ENCODE measurements around the gene SPRED2. TPM values are rescaled to one million over a fixed set of nuclear protein-coding genes. Genes with fewer than 3 reads are reported as not detected.
A peak's percentile ranks its signal among the peaks of the same experiment; 100 is the strongest.

SPRED2 gene
- total and polyA plus RNA-seq, 11 donors = 7.0 to 24.4 (median 16.1) TPM

DNA sequence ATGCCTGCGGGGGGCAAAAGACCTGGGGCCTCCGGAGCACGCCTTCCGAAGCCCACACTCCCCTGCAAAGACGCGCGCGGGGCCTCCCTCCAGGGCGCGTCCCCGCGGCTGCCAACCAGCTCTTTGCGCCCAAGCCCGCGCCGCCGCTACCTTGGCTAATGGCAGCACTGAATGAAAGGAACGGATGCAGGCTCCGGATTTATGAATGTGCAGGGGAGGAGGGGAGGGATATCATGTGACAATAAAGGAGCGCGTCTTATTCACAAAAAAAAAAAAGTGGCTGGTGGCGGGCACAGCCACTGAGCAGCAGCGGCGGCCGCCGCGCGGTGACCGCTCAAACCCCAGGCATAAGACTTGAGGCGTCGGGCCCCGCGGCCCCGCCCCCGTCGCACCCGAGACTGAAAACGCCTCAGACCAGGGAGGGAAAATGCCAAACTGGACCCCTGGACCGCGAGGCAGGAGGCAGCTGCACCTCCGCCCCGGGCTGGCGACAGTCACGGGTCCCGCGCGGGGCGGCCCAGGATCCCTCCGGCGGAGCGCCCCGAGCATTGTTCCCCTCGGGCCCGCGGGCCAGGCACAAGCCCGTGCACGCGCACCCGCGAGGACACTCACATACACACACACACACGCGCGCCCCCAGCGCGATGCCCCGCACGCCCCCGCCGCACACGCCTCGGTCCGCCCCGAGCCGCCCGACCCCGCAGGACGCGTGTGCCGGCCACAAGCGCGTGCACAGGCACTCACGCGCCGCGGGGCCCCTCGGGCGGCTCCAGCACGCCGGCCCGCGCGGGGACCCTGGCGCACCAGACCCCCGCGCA, 1.6 kb downstream of the SPRED2 start:
- intact Hi-C loops (cut with DNase I) = loop anchor here in 9 of 10 donors (2.0 to 10.0 kb wide), 12 partner anchors 48 to 776 kb away; partner anchors contain the start of genes ACTR2 (in 1 of the 9) and SERTAD2 (in 1 of the 9)
- H3K36me3 ChIP-seq = no peaks in the 10 kb centered on the region

DNA sequence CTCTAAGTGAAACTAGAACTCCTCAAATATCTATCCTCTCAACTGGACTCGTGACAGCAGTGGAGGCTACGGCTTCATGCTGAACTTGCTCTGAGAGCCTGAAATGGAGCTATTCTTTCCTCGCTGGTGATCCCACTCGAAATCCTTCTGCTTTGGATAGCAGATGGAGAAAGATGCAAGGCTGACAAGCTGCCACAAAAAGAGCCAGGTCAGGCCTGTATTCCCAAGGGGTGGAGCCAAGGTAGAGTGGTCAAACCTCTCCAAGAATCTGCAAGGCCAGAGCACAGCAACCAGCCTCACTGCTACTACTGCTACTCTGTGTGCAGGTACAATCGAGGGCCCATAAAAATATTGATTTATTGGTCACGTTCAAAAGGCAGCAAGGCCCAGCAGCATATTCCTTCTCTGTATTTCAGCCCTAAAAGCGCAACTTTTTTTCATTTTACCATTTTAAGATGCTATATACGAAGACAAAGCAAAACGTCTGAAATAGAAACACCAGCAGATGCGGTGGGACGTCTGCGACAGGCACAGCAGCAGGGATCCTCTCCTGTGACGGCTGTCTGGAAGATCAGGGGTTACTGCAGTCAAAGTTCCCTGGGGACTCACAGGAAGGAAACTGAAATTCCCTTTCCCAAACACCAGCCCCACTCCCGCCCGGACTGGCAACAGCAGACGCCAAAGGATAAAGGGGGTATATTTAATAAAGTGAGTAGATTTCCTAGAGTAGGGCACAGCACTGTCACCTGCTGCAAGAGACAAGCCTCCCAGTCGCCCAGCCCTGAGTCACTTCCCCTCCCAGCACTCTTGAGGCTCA, 2.4 kb downstream of the SPRED2 start:
- Histone ChIP-seq H3K27me3 (no peaks in the 10 kb centered on the region), H3K4me1 (peaks cover 0 to 54% (median 26%) of the 10 kb centered on the region in 12 donors), H3K27ac (peak overlapping the region; percentile 88 to 98 (median 92)), H3K36me3 (no peaks in the 10 kb centered on the region), H3K9me3 (no peaks in the 10 kb centered on the region), H3K4me3 (peak overlapping the region; percentile 58 to 98 (median 89))
- no peak for TF ChIP-seq POLR2A (IDR thresholded peaks at IDR 0.05)
- 25 to 39% (median 33%) methylated on average over 17 of the region's 17 CpGs for WGBS, 4 donors
- ATAC-seq (peak in 2 of 4 donors; percentile 2 to 4), DNase-seq (peak; percentile 29 to 68 (median 45))
- intact Hi-C loops (cut with DNase I) = loop anchor here (2.0 to 10.0 kb wide), 13 partner anchors 38 to 775 kb away; partner anchors contain the start of genes ACTR2 (in 1 of the 10) and SERTAD2 (in 1 of the 10)

More for the DNA sequence above, 1.6 kb downstream of the SPRED2 start:
- DNase-seq (peak; percentile 55 to 80 (median 60)), ATAC-seq (peak; percentile 12 to 46 (median 16))
- TF ChIP-seq, protein P1, sequence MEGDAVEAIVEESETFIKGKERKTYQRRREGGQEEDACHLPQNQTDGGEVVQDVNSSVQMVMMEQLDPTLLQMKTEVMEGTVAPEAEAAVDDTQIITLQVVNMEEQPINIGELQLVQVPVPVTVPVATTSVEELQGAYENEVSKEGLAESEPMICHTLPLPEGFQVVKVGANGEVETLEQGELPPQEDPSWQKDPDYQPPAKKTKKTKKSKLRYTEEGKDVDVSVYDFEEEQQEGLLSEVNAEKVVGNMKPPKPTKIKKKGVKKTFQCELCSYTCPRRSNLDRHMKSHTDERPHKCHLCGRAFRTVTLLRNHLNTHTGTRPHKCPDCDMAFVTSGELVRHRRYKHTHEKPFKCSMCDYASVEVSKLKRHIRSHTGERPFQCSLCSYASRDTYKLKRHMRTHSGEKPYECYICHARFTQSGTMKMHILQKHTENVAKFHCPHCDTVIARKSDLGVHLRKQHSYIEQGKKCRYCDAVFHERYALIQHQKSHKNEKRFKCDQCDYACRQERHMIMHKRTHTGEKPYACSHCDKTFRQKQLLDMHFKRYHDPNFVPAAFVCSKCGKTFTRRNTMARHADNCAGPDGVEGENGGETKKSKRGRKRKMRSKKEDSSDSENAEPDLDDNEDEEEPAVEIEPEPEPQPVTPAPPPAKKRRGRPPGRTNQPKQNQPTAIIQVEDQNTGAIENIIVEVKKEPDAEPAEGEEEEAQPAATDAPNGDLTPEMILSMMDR (IDR thresholded peaks at IDR 0.05) = no peak
- peak in 1 of 2 donors; percentile 18 for TF ChIP-seq POLR2A (IDR thresholded peaks at IDR 0.05)
- Histone ChIP-seq H3K9me3 (no peaks in the 10 kb centered on the region), H3K4me1 (peaks cover 0 to 52% (median 24%) of the 10 kb centered on the region in 12 donors), H3K27me3 (peaks cover 0 to 3% (median 0%) of the 10 kb centered on the region in 9 donors), H3K27ac (peak overlapping the region; percentile 88 to 98 (median 92)), H3K4me3 (peak overlapping the region; percentile 58 to 98 (median 89))
- 0 to 1% (median 1%) methylated on average over 44 to 95 of the region's 95 CpGs for WGBS, 4 donors

DNA sequence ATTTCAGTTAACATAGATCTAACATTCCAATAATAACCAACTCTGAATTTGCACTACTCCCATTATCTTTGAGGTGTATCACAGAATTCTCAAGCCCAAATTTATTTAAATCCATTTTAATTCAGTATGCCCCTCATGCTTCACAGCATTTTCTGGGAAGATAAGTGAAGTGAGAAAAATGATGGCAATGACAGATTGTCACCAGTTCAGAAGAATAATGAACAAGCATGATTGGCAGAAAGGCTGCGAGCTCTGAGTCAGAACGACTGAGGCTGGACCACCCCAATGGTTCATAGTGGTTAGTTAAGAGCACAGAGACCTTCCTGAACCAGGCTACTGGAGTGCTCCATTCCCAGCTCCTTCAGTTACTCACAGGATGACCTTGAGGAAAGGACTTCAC, 4.9 kb downstream of the SPRED2 start:
- ATAC-seq = no peak
- DNase-seq = no peak
- no peak overlapping the region for H3K4me3 ChIP-seq
- no peaks in the 10 kb centered on the region for H3K9me3 ChIP-seq
- peaks cover 0 to 60% (median 28%) of the 10 kb centered on the region in 12 donors for H3K4me1 ChIP-seq
- H3K27ac ChIP-seq = no peak overlapping the region
- no peaks in the 10 kb centered on the region for H3K27me3 ChIP-seq
- H3K36me3 ChIP-seq = no peaks in the 10 kb centered on the region
- intact Hi-C loops (cut with DNase I) = loop anchor here in 3 of 10 donors (2.0 to 10.0 kb wide), 3 partner anchors 35 to 113 kb away; no protein-coding TSS in a partner anchor
- no peak for TF ChIP-seq POLR2A (IDR thresholded peaks at IDR 0.05)
- TF ChIP-seq, protein P1 (IDR thresholded peaks at IDR 0.05) = no peak
- WGBS, 4 donors = 72 to 82% (median 79%) methylated on average over 2 of the region's 2 CpGs

DNA sequence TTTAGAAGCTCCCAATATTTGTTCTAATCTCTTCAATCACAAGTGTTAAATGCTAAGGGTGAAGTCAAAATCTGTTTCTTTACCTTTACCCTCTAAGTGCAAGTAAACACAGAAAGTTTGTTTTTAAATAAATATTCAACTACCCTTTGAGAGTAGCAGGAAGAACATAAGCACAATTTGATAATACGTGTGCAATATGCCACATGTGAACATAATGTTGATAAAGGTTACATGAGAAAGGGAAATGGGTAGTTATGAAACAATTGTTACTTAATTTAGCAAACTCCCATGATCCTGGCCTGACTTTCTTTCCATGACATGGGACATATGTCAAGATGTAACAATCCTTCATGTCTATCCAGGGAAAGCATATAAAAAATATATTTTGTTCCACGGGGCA, 7.1 kb downstream of the SPRED2 start:
- H3K4me1 ChIP-seq = peaks cover 8 to 78% (median 44%) of the 10 kb centered on the region in 12 donors
- WGBS, 4 donors = 47 to 57% (median 53%) methylated on average over 2 of the region's 2 CpGs

More for the DNA sequence above, 7.1 kb downstream of the SPRED2 start:
- intact Hi-C loops (cut with DNase I) = loop anchor here in 2 of 10 donors (5.0 to 10.0 kb wide), 2 partner anchors 33 to 110 kb away; no protein-coding TSS in a partner anchor
- Histone ChIP-seq H3K36me3 (no peaks in the 10 kb centered on the region), H3K27me3 (no peaks in the 10 kb centered on the region), H3K27ac (no peak overlapping the region), H3K9me3 (no peaks in the 10 kb centered on the region), H3K4me3 (no peak overlapping the region)
- no peak for DNase-seq
- TF ChIP-seq POLR2A (IDR thresholded peaks at IDR 0.05) = no peak
- TF ChIP-seq, protein P1 (IDR thresholded peaks at IDR 0.05) = no peak
- ATAC-seq = no peak
